ENCODE measurements around the gene CDX4. TPM values are rescaled to one million over a fixed set of nuclear protein-coding genes. Genes with fewer than 3 reads are reported as not detected.

CDX4 gene
- total RNA-seq, 1 experiment from 2014 or later: 5.2 TPM

- Histone ChIP-seq H3K79me2 (ENCODE audit: insufficient read depth, low read length) (no peaks in the 10 kb centered on the region), H3K9ac (ENCODE audit: extremely low read depth, insufficient read length, low read length) (no peak overlapping the region), H3K18ac (ENCODE audit: insufficient read length, low read depth, low read length) (no peak overlapping the region), H2AFZ (ENCODE audit: low read length) (no peak overlapping the region), H3K4me2 (ENCODE audit: insufficient read depth, insufficient read length, low read length) (no peak overlapping the region), H3K4ac (ENCODE audit: low read depth, low read length) (no peak overlapping the region), H3K79me1 (ENCODE audit: insufficient read depth, low read depth, low read length, poor library complexity, severe bottlenecking) (no peaks in the 10 kb centered on the region), H2BK120ac (ENCODE audit: low read depth, low read length, poor library complexity, severe bottlenecking) (no peak overlapping the region), H4K5ac (ENCODE audit: insufficient read length, low read depth, low read length) (no peak overlapping the region), H3K4me1 (ENCODE audit: insufficient read depth, low read length) (peaks cover 7% of the 10 kb centered on the region; the same call in 1 of the 2 replicates), H3K27me3 (ENCODE audit: insufficient read depth, low read length) (no peaks in the 10 kb centered on the region), H4K8ac (replicated peaks; ENCODE audit: insufficient read length, low read depth, low read length) (no peak overlapping the region), H2BK5ac (ENCODE audit: insufficient read length, low read length) (no peak overlapping the region), H3K23me2 (ENCODE audit: insufficient read length, low read depth, low read length, poor library complexity, severe bottlenecking) (no peaks in the 10 kb centered on the region), H4K91ac (ENCODE audit: insufficient read length, low read depth, low read length) (no peak overlapping the region), H3K56ac (ENCODE audit: insufficient read length, low read depth, low read length) (no peak overlapping the region), H3T11ph (ENCODE audit: low read length) (no peak overlapping the region), H4K20me1 (ENCODE audit: control insufficient read depth, insufficient read depth, insufficient read length) (no peaks in the 10 kb centered on the region), H2BK20ac (ENCODE audit: low read depth, low read length, poor library complexity, severe bottlenecking) (no peak overlapping the region), H2BK12ac (ENCODE audit: insufficient read length, low read depth, low read length) (no peak overlapping the region), H2BK15ac (ENCODE audit: low read depth, low read length) (no peak overlapping the region), H3K23ac (ENCODE audit: insufficient read length, low read depth, low read length) (no peak overlapping the region), H2AK5ac (ENCODE audit: insufficient read length, low read length) (no peak overlapping the region), H3K27ac (ENCODE audit: insufficient read length, low read depth, low read length) (no peak overlapping the region), H3K14ac (ENCODE audit: insufficient read depth, low read length) (no peak overlapping the region), H3K9me3 (ENCODE audit: control insufficient read depth, low read depth, low read length) (no peaks in the 10 kb centered on the region)
- DNase-seq: no peak
- Mint-ChIP-seq H3K36me3 (ENCODE audit: insufficient read depth in 1 of 3, low read depth in 3 of 3) (peaks cover 0 to 2% (median 0%) of the 10 kb centered on the region in 3 experiments; a peak in 2 of 7 replicates), H3K27me3 (ENCODE audit: low read depth) (peaks cover 3% of the 10 kb centered on the region), H3K4me3 (no peak overlapping the region), H3K9me3 (peaks cover 0 to 4% of the 10 kb centered on the region in 2 experiments; a peak in 2 of 5 replicates), H3K4me1 (peaks cover 17 to 36% of the 10 kb centered on the region in 2 experiments), H3K27ac (no peak overlapping the region)
- no peak for TF ChIP-seq CTCF (conservative IDR thresholded peaks at IDR 0.05)
Observed at GRCh38 chrX:73457306-73457705, 10.5 kb downstream of the CDX4 start.

All from H9 (cell line).